OCI-LY1 (cell line): ENCODE results near the gene RAB11A.
A peak's percentile ranks its signal among the peaks of the same experiment; 100 is the strongest.

Source experiments
- H2AFZ ChIP-seq: fragments of 200-600 bp; sonication (generic), shearing (Covaris generic); 2 replicates; pipeline ENCODE4 v1.6.0; 2014; ENCODE audit warnings: antibody characterized with exemption, mild to moderate bottlenecking, low read length
- H3F3A ChIP-seq: fragments of 200-600 bp; sonication (generic), shearing (Covaris generic); 2 replicates; pipeline ENCODE4 v1.6.0; 2014; ENCODE audit warnings: mild to moderate bottlenecking, antibody characterized with exemption, low read length, moderate library complexity; ENCODE audit not compliant: insufficient read depth
- H3K27ac ChIP-seq: fragments of 200-600 bp; sonication (generic); 2 replicates; pipeline ENCODE4 v1.5.1; 2014; ENCODE audit warnings: low read length, mixed run types, mild to moderate bottlenecking, low read depth; ENCODE audit not compliant: poor library complexity, severe bottlenecking
- H3K27me3 ChIP-seq: fragments of 200-600 bp; sonication (generic); 2 replicates; pipeline ENCODE4 v1.6.0; 2014; ENCODE audit warnings: antibody characterized with exemption, mild to moderate bottlenecking, low read length, moderate library complexity; ENCODE audit not compliant: insufficient read depth
- H3K36me3 ChIP-seq: fragments of 200-600 bp; sonication (generic); 2 replicates; pipeline ENCODE4 v1.6.1; 2014; ENCODE audit warnings: mild to moderate bottlenecking, antibody characterized with exemption, low read length, moderate library complexity, mixed read lengths; ENCODE audit not compliant: insufficient read depth
- H3K4me1 ChIP-seq: fragments of 200-600 bp; sonication (generic); 2 replicates; pipeline ENCODE4 v1.5.1; 2014; ENCODE audit warnings: mild to moderate bottlenecking, low read length, moderate library complexity; ENCODE audit not compliant: insufficient read depth, severe bottlenecking
- H3K4me2 ChIP-seq: fragments of 200-600 bp; sonication (generic), shearing (Covaris generic); 2 replicates; pipeline ENCODE4 v1.6.1; 2014; ENCODE audit warnings: low read length
- H3K4me3 ChIP-seq: fragments of 200-600 bp; sonication (generic); 2 replicates; pipeline ENCODE4 v1.5.1; 2014; ENCODE audit warnings: low read length, low read depth, mild to moderate bottlenecking, mixed read lengths; ENCODE audit not compliant: poor library complexity, severe bottlenecking
- H3K79me2 ChIP-seq: fragments of 200-600 bp; shearing (Covaris generic); 2 replicates; pipeline ENCODE4 v1.6.1; 2016; ENCODE audit warnings: mixed run types, low read length, mixed read lengths; ENCODE audit not compliant: insufficient read depth
- H3K9ac ChIP-seq: fragments of 200-600 bp; sonication (generic), shearing (Covaris generic); 2 replicates; pipeline ENCODE4 v1.6.1; 2014; ENCODE audit warnings: mild to moderate bottlenecking, low read length, mixed read lengths
- H3K9me2 ChIP-seq: fragments of 200-600 bp; sonication (generic), shearing (Covaris generic); 2 replicates; pipeline ENCODE4 v1.6.1; 2014; ENCODE audit warnings: low read depth, mild to moderate bottlenecking, low read length, mixed read lengths
- H3K9me3 ChIP-seq: fragments of 200-600 bp; shearing (Covaris generic); 2 replicates; pipeline ENCODE4 v1.6.1; 2014; ENCODE audit warnings: low read length, mixed read lengths
- H4K20me1 ChIP-seq: fragments of 200-600 bp; sonication (generic), shearing (Covaris generic); 2 replicates; pipeline ENCODE4 v1.6.0; 2016; ENCODE audit warnings: mild to moderate bottlenecking, low read length; ENCODE audit not compliant: insufficient read depth
- CTCF ChIP-seq: fragments of 200-600 bp; sonication (generic), shearing (Covaris generic); IDR thresholded peaks from 2 replicates; pipeline ENCODE4 v1.5.1; 2017; ENCODE audit warnings: mild to moderate bottlenecking, antibody characterized with exemption, low read length, moderate library complexity, mixed read lengths
- EZH2 ChIP-seq: fragments of 200-600 bp; sonication (generic), shearing (Covaris generic); IDR thresholded peaks from 2 replicates; pipeline ENCODE4 v1.8.0; 2017; ENCODE audit warnings: borderline replicate concordance, mixed run types, mild to moderate bottlenecking, antibody characterized with exemption, low read length, moderate library complexity, mixed read lengths

Gene RAB11A

GRCh38 chr15:65920825-65921309, 51.6 kb downstream of the RAB11A start:
- H3K4me2 ChIP-seq = no peak overlapping the region

GRCh38 chr15:65921780-65922179, 52.5 kb downstream of the RAB11A start:
- peaks cover 34% of the 10 kb centered on the region for H3K36me3 ChIP-seq
- H3K4me1 ChIP-seq = peaks cover 29% of the 10 kb centered on the region
- no peak overlapping the region for H2AFZ ChIP-seq
- no peak overlapping the region for H3K4me3 ChIP-seq
- H3K9me2 ChIP-seq = no peaks in the 10 kb centered on the region
- H3F3A ChIP-seq = no peaks in the 10 kb centered on the region
- H3K27me3 ChIP-seq = no peaks in the 10 kb centered on the region
- H3K4me2 ChIP-seq = no peak overlapping the region
- H4K20me1 ChIP-seq = no peaks in the 10 kb centered on the region
- no peaks in the 10 kb centered on the region for H3K9me3 ChIP-seq
- TF ChIP-seq CTCF (no peak), EZH2 (no peak)
- H3K79me2 ChIP-seq = no peaks in the 10 kb centered on the region
- no peak overlapping the region for H3K9ac ChIP-seq
- H3K27ac ChIP-seq = peak overlapping the region; percentile 6

More at GRCh38 chr15:65920825-65921309, 51.6 kb downstream of the RAB11A start:
- no peaks in the 10 kb centered on the region for H4K20me1 ChIP-seq
- peaks cover 38% of the 10 kb centered on the region for H3K4me1 ChIP-seq
- no peaks in the 10 kb centered on the region for H3K9me3 ChIP-seq
- H3K36me3 ChIP-seq = peaks cover 33% of the 10 kb centered on the region
- H3K9ac ChIP-seq = no peak overlapping the region
- no peak overlapping the region for H3K4me3 ChIP-seq
- H3K27me3 ChIP-seq = no peaks in the 10 kb centered on the region
- no peaks in the 10 kb centered on the region for H3K79me2 ChIP-seq
- no peaks in the 10 kb centered on the region for H3F3A ChIP-seq
- TF ChIP-seq CTCF (no peak), EZH2 (no peak)
- no peak overlapping the region for H2AFZ ChIP-seq
- no peaks in the 10 kb centered on the region for H3K9me2 ChIP-seq
- H3K27ac ChIP-seq = peak overlapping the region; percentile 6

- Histone ChIP-seq H2AFZ (no peak overlapping the region), H3K9me2 (no peaks in the 10 kb centered on the region), H3K79me2 (no peaks in the 10 kb centered on the region), H3K4me1 (peaks cover 21% of the 10 kb centered on the region), H3K27me3 (no peaks in the 10 kb centered on the region), H3K4me3 (no peak overlapping the region), H3K9me3 (no peaks in the 10 kb centered on the region), H3F3A (no peaks in the 10 kb centered on the region), H3K27ac (no peak overlapping the region), H3K36me3 (peaks cover 42% of the 10 kb centered on the region), H4K20me1 (no peaks in the 10 kb centered on the region), H3K4me2 (no peak overlapping the region), H3K9ac (no peak overlapping the region)
- no peak for TF ChIP-seq CTCF
Observed at GRCh38 chr15:65922621-65923020, 53.3 kb downstream of the RAB11A start.
